Activated naive CD4-positive, alpha-beta T cell treated with Interleukin-2 at 50 U/mL for 16 hours (primary cell): ENCODE data around the gene VPS33B.
A peak's percentile ranks its signal among the peaks of the same experiment; 100 is the strongest.
"Not testable (repeated sequence)": the region's sequence is repeated elsewhere in the genome, so short reads cannot be mapped to it uniquely, and the experiment has no call there.

Experiments
- DNase-seq: peaks from one replicate; pipeline ENCODE4 v3.0.0-alpha.2; 2020

VPS33B gene

GRCh38 chr15:91022075-91022831 is at the start of gene VPS33B:
Gene VPS33B, minus strand, starts transcription at chr15:91022594. Its CDS starts 345 bp downstream, at chr15:91022249.
- DNase-seq, result peak; percentile 79

- DNase-seq, result no peak
These were observed 49.8 kb upstream of the VPS33B start for GRCh38 chr15:91072161-91072560.

GRCh38 chr15:91070872-91071271 is 48.5 kb upstream of the VPS33B start:
- no peak for DNase-seq

- DNase-seq, result no peak
These were observed 46.6 kb upstream of the VPS33B start for GRCh38 chr15:91068966-91069365.

GRCh38 chr15:91068436-91068835 is 46.0 kb upstream of the VPS33B start:
- DNase-seq, result no peak

GRCh38 chr15:91067036-91067435 is 44.6 kb upstream of the VPS33B start:
- DNase-seq, result no peak

- DNase-seq, result no peak
These were observed 43.1 kb upstream of the VPS33B start for GRCh38 chr15:91065505-91065904.

- no peak for DNase-seq
These were observed 39.6 kb upstream of the VPS33B start for GRCh38 chr15:91061997-91062396.

- DNase-seq, result no peak
These were observed 38.8 kb upstream of the VPS33B start for GRCh38 chr15:91061230-91061629.

- peak; percentile 27 for DNase-seq
These were observed 33.3 kb upstream of the VPS33B start for GRCh38 chr15:91055548-91056331.

GRCh38 chr15:91054816-91055215 is 32.4 kb upstream of the VPS33B start:
- no peak for DNase-seq

GRCh38 chr15:91051248-91051647 is 28.9 kb upstream of the VPS33B start:
- DNase-seq, result no peak

- no peak for DNase-seq
These were observed 27.7 kb upstream of the VPS33B start for GRCh38 chr15:91050128-91050455.

- DNase-seq, result peak; percentile 58
These were observed 27.2 kb upstream of the VPS33B start for GRCh38 chr15:91049378-91050127.

GRCh38 chr15:91047545-91048199 is 25.3 kb upstream of the VPS33B start:
- no peak for DNase-seq

- DNase-seq, result not testable (repeated sequence)
These were observed 23.7 kb upstream of the VPS33B start for GRCh38 chr15:91046056-91046455.

- no peak for DNase-seq
These were observed 22.7 kb upstream of the VPS33B start for GRCh38 chr15:91045065-91045464.

GRCh38 chr15:91043202-91043874 is 20.9 kb upstream of the VPS33B start:
- no peak for DNase-seq

- no peak for DNase-seq
These were observed 18.5 kb upstream of the VPS33B start for GRCh38 chr15:91040856-91041255.

- no peak for DNase-seq
These were observed 17.6 kb upstream of the VPS33B start for GRCh38 chr15:91039996-91040395.

GRCh38 chr15:91032919-91033803 is 10.8 kb upstream of the VPS33B start:
- peak; percentile 59 for DNase-seq
